Stimulated activated CD4-positive, alpha-beta T cell treated with anti-CD3 and anti-CD28 coated beads, Interleukin-2, amount 100 ng/mL, for 24 hours (primary cell): ENCODE data around the gene SLC19A1.
"Not testable (repeated sequence)": the region's sequence is repeated elsewhere in the genome, so short reads cannot be mapped to it uniquely, and the experiment has no call there.

ENCODE experiments used
- DNase-seq, 2 donors: peaks; one replicate each; pipeline ENCODE4 v3.0.0-alpha.2; 2020

The SLC19A1 gene

DNA sequence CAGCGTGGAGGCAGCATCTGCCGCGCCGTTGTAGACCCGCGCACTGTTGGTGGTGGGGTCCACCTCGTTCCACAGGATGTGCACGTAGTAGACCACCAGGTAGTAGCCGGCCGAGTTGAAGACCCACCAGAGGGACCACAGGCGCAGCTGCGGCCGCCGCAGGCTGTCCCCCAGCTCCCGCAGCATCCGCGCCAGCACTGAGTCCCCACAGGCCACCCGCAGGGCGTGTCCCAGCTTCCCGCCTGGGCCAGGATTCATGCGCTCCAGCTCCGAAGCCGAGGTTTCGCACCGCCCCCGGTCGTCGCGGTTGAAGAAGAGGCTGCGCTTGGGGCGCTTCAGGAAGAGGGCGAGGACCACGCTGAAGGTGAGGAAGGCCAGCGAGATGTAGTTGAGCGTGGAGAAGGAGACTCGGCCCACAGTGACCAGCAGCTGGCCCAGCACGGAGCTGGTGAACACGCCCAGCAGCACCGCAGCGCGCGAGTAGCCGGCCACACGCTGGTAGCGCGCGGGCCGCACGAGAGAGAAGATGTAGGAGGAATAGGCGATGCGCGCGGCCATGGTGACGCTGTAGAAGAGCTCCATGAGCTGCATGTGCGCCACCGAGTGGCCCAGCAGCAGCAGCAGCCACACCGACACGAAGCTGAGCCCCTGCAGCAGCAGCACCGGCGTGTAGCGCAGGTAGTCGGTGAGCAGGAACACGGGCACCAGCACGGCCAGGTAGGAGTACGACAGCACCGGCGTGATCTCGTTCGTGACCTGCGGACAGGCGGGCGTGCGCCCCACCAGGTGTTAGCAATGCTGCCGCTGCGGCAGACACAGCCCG, 10.6 kb downstream of the SLC19A1 start:
- DNase-seq = no peak

- DNase-seq = not testable (repeated sequence)
Observed at GRCh38 chr21:45531114-45531392, 11.2 kb downstream of the SLC19A1 start.

GRCh38 chr21:45530423-45531113, 11.7 kb downstream of the SLC19A1 start:
- no peak for DNase-seq

- DNase-seq = no peak
Observed at GRCh38 chr21:45529785-45530422, 12.3 kb downstream of the SLC19A1 start.

- DNase-seq = no peak
Observed at GRCh38 chr21:45528981-45529784, 13.1 kb downstream of the SLC19A1 start.

DNA sequence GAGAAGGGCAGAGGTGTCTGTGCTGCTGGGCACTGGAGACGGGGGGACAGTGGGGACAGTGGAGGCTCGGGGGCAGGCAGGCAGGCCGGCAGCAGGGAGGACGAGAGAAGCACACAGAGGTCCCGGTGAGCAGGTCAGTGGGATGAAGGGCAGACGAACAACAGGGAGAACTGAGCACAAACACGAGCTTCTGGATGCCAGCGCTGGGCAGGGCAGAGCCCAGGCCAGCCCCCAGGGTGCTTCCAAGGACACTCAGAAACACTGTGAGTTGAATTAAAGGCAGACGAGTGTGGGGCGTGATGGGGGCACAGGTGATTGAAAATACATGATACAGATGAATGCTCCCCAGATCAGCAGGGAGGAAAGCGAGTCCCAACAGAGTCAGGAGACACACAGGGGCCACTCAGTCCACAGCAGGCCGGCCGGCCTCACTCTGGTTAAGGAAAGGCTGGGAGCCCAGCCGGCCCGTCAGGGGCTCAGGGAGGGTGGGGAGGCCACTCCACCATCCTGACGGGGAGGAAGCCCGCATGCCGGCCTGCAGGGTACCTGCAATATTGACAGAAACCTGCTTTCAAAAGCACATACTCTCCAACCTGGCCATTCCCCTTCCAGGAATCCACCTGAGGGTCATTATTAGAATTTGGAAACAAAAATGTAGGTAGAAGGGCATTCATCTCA, 14.1 kb downstream of the SLC19A1 start:
- DNase-seq = no peak

DNA sequence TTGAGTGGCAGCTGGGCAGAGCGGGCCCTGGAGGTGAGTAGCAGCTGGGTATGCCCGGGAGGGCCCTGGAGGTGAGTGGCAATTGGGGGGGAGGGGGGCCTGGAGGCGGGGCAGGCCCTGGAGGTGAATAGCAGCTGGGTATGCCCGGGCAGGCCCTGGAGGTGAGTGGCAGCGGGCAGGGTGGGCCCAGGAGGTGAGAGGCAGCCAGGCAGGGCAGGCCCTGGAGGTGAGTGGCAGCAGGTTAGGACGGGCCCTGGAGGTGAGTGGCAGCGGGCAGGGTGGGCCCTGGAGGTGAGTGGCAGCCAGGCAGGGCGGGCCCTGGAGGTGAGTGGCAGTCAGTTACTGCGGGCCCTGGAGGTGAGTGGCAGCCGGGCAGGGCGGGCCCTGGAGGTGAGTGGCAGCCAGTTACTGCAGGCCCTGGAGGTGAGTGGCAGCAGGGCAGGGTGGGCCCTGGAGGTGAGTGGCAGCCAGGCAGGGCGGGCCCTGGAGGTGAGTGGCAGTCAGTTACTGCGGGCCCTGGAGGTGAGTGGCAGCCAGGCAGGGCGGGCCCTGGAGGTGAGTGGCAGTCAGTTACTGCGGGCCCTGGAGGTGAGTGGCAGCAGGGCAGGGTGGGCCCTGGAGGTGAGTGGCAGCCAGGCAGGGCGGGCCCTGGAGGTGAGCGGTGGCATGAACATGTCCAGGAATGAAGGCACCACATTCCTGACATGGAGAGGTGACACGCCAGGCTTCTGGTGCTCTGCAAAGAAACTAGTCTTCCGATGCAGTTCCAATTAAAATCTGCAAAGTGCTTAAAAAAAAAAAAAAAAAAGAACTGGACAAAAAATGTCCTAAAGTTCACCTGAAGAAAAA, 14.9 kb downstream of the SLC19A1 start:
- not testable (repeated sequence) for DNase-seq

- no peak for DNase-seq
Observed at GRCh38 chr21:45525910-45526306, 16.3 kb downstream of the SLC19A1 start.

- no peak for DNase-seq
Observed at GRCh38 chr21:45525153-45525909, 16.9 kb downstream of the SLC19A1 start.

DNA sequence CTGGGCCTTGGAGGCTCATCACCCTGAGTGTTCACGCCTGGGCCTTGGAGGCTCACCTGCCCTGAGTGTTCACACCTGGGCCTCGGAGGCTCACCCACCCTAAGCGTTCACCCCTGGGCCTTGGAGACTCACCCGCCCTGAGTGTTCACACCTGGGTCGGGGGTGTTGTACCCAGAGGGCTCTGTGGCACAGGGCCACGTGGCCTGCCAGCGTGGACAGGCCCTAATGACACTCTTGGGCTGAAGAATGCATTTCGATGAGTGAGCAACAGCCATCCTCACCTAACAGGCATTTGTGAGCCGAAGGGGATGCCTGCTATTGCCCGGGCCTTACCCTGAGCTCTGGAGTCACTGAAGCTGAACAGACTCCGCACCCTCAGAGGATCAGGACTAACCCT, 17.5 kb downstream of the SLC19A1 start:
- DNase-seq = no peak

GRCh38 chr21:45523411-45524101, 18.7 kb downstream of the SLC19A1 start:
- no peak for DNase-seq

GRCh38 chr21:45522986-45523385, 19.3 kb downstream of the SLC19A1 start:
- DNase-seq = no peak

DNA sequence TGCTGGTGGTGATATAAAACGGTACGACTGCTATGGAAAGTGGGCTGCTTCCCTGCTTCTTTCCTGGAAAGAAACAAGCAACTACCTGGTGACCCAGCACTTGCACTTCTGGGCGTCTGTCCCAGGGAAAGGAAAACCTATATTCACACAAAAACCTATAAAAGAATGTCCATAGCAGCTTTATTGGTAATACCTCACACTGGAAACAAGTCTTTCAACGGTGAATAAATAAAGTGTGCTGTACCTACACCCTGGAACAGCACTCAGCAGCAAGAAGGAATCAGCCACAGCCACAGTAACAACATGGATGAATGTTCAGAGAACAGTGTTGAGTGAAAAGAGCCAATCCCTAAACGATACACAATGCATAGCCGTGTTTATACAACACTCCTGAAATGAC, 19.9 kb downstream of the SLC19A1 start:
- no peak for DNase-seq

- no peak for DNase-seq
Observed at GRCh38 chr21:45521241-45521640, 21.0 kb downstream of the SLC19A1 start.

- DNase-seq = no peak
Observed at GRCh38 chr21:45519182-45519581, 23.1 kb downstream of the SLC19A1 start.

- DNase-seq = no peak
Observed at GRCh38 chr21:45518742-45519141, 23.5 kb downstream of the SLC19A1 start.

DNA sequence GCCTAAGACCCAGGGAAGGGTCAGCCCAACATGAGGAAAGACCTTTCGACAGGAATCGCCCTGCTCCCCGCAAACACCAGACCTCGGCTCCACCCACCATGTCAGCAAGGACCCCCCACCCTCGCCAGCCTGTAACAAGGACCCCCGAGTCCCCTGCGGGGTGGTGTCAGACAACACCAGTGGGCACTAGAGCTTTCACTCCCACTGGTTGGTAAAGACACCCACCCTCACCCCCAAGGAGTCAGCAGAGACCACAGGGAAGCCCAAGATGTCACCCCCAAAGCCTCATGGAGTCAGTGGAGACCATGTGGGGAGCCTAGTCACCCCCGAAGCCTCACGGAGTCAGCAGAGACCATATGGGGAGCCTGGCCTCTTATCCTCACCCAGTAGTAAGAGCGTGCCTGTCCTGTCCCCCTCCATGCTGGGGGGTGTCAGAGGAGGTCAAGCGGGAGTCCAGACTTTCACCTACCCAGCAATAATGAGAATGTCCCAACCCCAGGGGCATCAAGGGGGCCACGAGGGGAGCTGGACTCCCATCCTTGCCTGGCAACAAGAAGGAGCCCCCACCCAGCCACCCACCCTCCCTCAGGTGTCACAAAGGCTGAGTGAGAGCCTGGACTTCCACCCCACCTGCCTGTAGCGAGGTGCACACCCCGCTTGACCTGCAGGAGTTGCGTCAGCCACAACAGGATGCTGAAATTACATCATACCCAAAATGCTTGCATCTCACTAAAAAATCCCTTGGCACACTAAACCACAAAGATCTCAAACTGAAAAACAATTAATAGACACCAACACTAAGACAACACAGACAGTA, 24.8 kb downstream of the SLC19A1 start:
- DNase-seq = no peak

- DNase-seq = no peak
Observed at GRCh38 chr21:45516671-45517151, 25.5 kb downstream of the SLC19A1 start.

GRCh38 chr21:45516071-45516670, 26.1 kb downstream of the SLC19A1 start:
- DNase-seq = no peak
